Left forelimb (tissue), 1 donor: ENCODE measurements around the gene GPI.
"Not testable (repeated sequence)": the region's sequence is repeated elsewhere in the genome, so short reads cannot be mapped to it uniquely, and the experiment has no call there.

Experiments
- DNase-seq: peaks from one replicate; pipeline ENCODE4 v3.0.0-alpha.2; 2018; ENCODE audit warnings: low spot score

Gene GPI

DNA sequence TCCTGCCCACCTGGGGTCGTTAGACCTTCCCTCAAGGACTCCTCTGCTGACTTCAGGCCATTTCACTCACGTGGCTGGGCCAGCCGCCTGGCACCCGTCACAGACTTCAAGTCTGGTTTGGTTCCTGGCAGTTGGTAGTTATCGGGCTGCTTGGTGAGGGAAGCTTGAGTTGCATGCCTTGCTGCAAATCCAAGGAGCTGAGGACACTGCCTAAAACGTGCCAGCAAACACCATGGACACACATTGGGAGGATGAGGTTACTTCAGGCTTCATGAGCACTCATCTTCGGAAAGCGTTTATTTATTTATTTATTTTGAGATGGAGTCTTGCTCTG lies 2.6 kb downstream of the GPI start:
- DNase-seq: no peak

DNA sequence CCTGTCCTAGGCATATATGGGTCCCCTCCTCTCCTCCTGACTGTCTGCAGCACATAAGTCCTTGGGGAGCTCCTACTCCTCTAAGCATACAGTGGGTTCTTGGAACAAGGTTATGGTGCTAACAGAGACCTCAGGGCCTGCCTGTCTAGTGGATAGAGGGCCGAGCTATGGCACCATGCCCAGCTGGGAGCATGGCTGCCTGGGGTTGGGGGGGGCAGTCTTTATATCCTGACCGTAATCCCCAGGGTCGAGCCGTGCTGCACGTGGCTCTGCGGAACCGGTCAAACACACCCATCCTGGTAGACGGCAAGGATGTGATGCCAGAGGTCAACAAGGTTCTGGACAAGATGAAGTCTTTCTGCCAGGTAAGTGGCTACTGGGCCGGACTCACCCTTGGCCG lies 3.3 kb downstream of the GPI start:
- DNase-seq: no peak

DNA sequence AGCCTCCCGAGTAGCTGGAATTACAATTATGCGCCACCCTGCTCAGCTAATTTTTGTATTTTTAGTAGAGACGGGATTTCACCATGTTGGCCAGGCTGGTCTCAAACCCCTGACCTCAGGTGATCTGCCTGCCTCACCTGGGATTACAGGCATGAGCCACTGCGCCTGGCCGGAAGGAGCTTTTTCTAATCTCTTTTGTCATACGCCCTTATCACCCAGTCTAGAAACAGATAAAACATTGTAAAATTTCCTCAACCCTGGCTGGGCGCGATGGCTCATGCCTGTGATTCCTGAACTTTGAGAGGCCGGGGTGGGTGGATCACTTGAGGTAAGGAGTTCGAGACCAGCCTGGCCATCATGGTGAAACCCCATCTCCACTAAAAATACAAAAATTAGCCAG lies 4.2 kb downstream of the GPI start:
- DNase-seq: not testable (repeated sequence)

DNA sequence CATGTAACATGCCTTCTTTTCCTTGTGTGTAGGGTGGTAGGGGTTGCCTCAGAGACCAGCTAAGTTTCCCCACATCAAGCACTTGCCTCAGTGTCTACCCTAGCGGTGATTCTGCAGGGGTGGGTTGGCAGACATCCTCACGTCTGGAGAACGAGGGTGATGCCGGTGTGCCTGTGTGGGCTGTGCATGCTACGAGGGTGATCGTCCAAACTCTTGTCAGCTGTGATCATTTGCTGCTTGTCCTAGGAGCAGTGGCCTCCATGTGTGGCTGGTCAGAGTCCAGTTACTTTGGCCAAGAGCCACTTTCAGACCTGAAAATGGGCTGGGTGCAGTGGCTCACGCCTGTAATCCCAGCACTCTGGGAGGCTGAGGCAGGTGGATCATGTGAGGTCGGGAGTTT lies 5.1 kb downstream of the GPI start:
- DNase-seq: no peak

DNA sequence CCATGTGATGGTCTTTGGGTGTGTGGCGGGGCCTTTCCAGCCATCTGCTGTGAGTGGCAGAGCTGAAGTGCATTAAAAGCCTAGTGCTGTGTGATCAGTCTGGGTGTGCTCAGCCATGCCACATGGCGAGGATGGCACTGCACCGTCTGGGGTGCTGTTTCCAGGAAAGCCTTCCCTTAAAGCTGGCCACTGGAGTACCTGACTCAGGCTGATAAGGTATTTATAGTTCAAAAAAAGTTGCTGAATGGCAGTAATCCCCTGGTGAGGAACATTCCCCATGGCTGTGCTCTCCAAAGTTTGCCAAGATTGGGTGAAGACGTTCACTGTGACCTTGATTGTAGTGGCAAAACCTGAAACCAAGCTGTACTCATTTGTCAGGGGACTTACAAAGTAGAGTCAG lies 6.0 kb downstream of the GPI start:
- no peak for DNase-seq

DNA sequence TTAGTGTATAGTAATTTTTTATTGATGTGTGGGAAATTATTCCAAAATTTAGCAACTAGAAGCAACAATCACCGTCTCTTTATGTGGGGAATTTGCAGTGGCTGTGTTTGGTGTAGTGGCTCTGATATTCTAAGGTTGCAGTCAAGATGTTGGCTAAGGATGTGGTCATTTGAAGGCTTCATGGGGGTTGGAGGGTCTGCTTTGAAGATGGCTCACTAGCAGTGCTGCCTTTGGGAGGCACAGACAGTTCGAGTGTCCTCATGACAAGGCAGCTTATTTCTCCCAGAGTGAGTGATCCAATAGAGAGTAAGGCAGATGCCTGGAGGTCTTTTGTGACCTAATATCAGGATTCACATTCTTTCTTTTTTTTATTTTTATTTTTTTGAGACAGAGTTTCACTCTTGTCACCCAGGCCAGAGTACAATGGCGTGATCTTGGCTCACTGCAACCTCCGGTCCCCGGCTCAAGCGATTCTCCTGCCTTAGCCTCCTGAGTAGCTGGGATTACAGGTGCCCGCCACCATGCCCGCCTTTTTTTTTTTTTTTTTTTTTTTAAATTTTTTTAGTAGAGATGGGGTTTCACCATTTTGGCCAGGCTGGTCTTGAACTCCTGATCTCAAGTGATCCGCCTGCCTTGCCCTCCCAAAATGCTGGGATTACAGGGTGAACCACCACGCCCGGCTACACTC lies 8.7 kb downstream of the GPI start:
- DNase-seq: no peak

DNA sequence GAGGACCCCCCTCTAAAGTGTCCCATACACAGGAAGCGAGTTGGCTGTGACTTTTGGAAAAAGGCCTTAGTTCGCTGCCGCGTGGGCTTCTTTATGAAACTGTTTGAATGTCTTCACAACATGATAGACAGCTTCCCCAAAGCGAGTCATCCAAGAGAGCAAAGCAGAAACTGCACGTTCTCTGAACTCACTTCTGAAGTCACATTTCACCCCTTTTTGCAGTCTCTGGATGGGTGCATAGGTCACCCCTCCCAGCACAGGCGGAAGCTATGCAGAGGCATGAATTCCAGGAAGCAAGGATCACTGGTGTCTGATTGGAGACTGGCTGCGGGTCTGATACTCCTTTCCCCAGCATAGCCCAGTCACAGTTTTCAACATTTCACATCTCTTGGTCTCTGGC lies 10.6 kb downstream of the GPI start:
- no peak for DNase-seq

DNA sequence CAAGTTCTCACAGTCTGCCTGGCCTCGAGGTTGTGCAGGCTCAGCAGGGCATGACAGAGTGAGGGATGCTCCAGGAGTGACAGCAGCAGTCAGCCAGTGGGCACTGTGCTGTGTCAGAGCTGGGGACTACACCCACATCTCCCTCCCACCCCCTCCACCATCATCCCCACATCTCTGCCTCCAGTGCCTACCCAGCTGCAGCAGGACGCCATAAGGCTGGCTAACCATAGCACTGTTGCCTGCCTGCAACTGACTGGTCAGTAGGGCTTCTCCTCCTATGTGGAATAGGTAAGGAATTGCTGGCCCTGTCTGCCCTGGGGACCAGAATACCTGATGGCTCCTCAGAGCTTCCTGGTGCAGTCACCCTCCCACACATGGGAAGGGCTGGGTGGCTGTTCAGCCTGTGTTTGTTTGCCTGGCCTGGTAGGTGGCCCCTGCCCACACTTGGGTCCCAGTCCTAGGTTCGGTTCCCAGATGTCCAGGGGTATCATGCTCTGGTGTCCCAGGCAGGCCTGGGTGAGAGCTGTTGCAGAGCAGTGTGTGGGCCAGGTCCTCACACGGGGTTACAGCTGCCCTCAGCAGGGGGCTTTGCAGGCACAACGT lies 15.7 kb downstream of the GPI start:
- DNase-seq: no peak

DNA sequence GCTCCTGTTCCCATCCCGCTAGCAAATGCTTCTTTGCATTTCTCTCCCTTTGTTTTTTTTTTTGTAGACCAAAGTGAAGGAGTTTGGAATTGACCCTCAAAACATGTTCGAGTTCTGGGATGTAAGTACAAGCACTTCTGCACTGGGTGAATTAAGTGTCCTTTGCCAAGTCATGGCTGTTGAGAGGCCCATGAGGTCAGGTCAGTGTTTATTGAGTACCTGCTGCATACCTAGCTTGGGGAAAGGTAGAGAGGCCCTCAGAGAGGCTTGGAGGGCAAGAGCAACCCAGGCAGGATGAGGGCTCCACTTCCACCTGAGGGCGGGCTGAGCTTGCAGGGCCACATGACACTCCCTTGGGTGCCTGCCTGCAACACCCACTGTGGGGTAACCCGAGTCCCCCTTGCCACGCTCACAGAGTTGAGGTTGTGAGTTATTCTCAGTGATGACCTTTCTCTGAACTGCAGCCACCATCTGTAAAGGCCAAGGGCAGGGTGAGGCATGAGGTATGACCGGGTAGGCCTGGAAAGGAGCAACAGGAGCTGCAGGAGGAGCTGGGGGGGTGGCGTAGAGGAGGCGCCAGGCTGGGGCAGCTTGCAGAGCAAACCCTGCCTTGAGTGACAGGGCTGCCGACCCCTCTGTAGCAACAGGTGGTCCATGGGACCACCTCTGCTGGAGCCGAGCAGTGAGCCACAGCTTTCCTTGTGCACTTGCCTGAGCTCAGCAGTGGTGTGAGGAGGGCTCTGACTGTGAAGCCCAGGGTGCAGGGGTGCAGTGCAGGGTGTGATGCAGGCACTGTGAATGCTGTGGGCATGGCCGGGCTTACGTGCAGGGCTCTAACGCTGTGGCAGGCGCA lies 16.6 kb downstream of the GPI start:
- no peak for DNase-seq

DNA sequence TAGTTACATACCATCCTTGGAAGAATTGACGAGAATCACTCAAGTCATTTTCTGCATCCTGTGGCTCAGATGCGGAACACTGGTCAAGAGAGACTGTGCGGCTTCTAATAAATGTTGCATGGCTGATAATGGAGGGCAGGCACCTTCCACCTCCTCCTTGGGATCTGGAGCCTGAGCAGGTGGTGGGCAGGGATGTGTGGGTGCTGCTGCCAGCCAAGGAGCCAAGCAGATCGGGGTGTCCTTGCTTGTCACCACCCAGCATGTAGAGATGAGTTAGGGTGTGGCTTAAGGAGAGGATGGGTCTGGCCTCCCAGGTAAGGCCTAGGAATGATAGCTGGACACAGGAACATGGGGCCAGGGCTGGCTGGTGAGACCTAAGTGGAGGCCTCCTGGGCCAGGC lies 17.5 kb downstream of the GPI start:
- no peak for DNase-seq

DNA sequence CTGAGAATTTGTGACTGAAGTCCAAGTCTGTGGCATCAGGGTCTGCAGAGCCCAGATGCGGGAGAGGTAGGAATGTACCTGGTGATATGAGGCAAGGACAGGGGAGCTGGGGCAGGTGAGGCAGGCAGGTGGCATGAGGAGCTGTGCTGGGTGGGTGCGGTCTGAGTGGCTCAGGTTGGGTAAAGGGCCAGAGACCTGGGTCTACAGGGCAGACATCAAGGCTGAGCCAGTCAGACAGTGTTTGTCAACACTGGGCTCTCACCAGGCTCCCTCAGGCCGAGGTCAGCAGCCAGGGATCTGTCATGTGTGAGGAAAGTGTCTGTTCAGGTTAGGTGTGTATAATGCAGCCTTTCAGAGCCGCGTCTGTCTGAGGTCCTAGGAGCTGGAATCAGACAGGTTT lies 18.6 kb downstream of the GPI start:
- DNase-seq: no peak

DNA sequence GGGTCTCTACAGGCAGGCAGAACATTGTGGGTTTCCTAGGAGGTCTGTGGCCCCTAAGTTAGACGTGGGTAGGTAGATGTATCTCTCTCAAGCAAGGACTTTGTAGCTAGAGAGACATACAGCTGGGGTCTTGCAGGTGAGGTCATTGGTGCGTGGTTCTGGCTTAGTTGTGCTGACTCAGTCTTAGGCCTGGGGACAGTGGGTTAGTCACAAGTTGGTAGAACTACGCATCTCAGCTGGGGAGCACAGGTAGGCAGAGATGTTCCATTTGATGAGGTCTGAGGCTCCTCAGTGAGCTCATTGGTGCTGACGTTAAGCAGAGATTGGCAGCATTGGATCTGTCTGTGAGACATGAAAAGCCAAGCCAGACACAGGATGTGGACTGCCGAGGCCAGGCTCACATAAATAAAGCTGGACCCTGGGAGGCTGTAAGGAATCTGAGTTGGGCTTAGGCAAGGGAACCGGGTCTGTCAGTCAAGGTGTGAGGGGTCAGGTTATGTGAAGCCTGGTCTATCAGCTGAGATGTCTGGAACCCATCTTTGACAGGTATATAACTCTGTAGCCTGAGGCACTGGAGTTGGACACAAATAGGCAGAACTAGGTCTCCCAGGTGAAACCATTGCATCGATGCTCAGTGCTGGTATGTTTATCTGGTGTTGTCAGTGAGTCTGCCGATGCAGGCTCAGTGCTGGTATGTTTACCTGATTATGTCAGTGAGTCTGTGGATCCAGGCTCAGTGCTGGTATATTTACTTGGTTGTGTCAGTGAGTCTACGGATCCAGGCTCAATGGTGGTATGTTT lies 21.8 kb downstream of the GPI start:
- DNase-seq: no peak

DNA sequence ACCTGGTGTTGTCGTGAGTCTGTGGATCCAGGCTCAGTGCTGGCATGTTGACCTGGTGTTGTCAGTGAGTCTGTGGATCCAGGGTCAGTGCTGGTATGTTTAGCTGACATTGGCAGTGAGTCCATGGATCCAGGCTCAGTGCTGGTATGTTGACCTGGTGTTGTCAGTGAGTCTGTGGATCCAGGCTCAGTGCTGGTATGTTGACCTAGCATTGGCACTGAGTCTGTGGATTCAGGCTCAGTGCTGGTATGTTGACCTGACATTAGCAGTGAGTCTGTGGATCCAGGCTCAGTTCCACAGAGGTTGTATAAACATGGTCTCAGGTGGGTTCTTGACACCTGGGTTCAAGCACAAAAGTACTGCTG lies 22.4 kb downstream of the GPI start:
- no peak for DNase-seq

DNA sequence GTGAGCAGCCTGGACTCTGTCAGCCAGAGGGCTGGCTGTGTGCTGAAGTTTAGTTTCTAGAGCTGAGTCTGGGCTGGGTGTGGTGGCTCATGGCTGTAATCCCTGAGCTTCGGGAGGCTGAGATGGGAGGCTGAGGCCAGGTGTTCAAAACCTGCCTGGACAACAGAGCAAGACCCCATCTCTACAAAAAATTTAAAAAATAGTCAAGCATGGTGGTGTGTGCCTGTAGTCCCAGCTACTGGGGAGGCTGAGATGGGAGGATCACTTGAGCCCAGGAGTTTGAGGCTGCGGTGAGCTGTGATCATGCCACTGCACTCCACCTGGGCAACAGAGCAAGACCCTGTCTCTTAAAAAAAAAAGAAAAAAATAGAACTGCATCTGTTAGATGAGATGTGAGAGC lies 23.7 kb downstream of the GPI start:
- not testable (repeated sequence) for DNase-seq

DNA sequence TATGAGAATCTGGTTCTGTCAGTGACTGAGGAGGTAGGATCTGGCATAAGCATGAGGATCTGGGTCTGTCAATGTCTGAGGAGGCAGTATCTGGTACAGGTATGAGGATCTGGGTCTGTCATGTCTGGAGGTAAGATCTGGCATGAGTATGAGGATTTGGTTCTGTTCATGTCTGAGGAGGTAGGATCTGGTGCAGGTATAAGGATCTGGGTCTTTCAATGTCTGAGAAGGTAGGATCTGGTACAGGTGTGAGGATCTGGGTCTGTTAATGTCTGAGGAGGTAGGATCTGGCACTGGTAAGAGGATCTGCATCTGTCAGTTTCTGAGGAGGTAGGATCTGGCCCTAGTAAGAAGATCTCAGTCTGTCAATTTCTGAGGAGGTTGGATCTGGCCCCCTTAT lies 26.8 kb downstream of the GPI start:
- no peak for DNase-seq

DNA sequence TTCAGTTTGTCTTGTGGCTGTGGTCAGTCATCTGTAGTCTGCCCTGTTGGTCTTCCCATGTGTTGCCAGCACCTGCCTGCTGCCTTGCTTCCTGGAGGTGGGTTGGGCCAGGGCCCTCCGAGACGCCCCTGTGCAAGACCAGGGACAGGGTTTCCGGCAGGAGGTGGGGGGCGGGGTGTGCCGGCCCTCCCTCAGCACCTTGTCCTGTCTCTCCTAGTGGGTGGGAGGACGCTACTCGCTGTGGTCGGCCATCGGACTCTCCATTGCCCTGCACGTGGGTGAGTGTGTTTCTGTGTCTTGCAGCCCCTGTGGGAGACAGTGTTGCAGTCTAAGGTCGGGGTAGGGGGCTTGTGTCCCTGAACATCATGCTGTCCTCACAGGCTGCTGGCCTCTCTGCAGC lies 28.0 kb downstream of the GPI start:
- no peak for DNase-seq

DNA sequence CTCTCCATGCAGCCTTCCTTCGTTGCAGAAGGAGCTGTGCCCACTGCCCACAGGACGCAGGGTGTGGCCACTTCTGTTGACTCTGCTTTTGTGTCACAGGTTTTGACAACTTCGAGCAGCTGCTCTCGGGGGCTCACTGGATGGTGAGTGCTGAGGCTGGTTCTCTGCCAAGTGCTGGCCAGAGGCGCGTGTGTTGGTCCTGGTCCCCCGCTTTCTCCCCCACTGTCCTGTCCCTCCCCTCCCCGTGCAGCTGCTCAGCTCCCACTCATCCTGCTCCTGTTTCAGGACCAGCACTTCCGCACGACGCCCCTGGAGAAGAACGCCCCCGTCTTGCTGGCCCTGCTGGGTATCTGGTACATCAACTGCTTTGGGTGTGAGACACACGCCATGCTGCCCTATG lies 28.6 kb downstream of the GPI start:
- no peak for DNase-seq

DNA sequence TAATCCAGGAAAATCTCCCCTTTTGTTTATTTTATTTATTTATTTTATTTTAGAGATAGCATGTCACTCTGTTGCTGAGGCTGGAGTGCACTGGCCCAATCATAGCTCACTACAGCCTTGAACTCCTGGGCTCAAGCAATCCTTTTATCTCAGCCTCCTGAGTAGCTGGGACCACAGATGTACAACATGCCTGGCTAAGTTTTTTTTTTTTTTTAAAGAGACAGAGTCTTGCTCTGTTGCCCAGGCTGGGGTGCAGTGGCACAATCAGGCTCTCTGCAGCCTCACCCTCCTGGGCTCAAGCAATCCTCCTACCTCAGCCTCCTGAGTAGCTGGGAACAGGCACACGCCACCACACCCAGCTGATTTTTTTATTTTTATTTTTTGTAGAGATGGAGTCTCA lies 32.9 kb downstream of the GPI start:
- DNase-seq: no peak

DNA sequence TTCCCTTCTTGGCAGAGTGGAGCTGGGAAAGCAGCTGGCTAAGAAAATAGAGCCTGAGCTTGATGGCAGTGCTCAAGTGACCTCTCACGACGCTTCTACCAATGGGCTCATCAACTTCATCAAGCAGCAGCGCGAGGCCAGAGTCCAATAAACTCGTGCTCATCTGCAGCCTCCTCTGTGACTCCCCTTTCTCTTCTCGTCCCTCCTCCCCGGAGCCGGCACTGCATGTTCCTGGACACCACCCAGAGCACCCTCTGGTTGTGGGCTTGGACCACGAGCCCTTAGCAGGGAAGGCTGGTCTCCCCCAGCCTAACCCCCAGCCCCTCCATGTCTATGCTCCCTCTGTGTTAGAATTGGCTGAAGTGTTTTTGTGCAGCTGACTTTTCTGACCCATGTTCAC lies 34.9 kb downstream of the GPI start:
- no peak for DNase-seq

DNA sequence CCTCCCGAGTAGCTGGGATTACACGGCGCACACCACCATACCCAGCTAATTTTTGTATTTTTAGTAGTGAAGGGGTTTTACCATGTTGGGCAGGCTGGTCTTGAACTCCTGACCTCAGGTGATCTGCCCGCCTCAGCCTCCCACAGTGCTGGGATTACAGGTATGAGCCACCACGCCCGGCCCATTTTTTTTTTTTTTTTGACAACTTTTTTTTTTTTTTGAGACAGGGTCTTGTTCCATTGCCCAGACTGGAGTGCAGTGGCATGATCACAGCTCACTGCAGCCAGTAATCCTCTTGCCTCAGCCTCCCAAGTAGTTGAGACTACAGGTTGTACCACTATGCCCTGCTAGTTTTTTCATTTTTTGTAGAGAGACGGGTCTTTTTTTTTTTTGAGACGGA lies 35.8 kb downstream of the GPI start:
- not testable (repeated sequence) for DNase-seq

DNA sequence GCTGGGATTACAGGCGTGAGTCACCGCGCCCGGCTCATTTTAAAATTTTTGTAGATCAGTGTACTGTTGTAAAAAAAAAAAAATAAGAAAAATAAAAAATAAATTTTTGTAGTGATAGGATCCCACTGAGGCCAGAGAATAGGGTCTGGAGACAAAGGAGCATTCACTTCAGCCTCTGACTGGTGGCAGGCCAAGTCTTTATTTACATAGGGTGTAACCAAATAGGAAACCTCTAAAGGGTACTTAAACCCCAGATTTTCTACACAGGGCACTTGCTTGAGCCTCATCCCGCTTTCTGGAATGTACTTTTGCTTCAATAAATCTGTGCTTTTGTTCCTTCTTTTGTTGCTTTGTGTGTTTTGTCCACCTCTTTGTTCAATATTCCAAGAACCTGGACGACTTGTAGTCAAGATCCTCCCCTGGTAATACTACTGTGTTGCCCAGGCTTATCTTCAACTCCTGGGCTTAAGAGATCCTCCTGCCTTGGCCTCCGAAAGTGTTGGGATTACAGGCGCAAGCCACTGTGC lies 37.1 kb downstream of the GPI start:
- no peak for DNase-seq

DNA sequence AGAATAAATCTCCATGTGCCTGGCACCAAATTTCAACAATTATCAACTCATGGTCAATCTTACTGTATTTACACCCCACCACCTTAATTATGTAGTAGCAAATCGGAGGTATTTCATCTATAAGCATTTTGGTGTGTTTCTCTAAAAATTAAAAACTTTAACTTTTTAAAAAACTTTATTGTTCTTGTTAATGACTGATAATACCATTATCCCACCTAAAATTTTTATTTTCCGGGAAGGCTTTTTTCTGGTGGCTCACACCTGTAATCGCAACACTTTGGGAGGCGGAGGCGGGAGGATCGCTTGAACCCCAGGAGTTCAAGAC lies 38.8 kb downstream of the GPI start:
- no peak for DNase-seq
